Astrocyte of the cerebellum (primary cell): ENCODE data around the gene GAL3ST1.

Experiments used
- DNase-seq: peaks from one replicate; pipeline ENCODE4 v3.0.0-alpha.2; 2011; ENCODE audit warnings: low read depth
- H3K4me3 ChIP-seq: 2 replicates; pipeline ENCODE4 v1.5.1; 2011; ENCODE audit warnings: mild to moderate bottlenecking, low read depth, low read length, moderate library complexity
- in situ Hi-C: cut with HindIII; loops from 2 replicates; pipeline ENCODE4 v1.10.0; 2017; ENCODE audit warnings: low sequenced_read_pairs
- TF ChIP-seq, protein P1 (sequence below): IDR thresholded peaks from 2 replicates; pipeline ENCODE4 v1.5.1; 2012; ENCODE audit warnings: low read length, low read depth, moderate library complexity, mild to moderate bottlenecking; ENCODE audit errors: missing control alignments

Gene GAL3ST1

DNA sequence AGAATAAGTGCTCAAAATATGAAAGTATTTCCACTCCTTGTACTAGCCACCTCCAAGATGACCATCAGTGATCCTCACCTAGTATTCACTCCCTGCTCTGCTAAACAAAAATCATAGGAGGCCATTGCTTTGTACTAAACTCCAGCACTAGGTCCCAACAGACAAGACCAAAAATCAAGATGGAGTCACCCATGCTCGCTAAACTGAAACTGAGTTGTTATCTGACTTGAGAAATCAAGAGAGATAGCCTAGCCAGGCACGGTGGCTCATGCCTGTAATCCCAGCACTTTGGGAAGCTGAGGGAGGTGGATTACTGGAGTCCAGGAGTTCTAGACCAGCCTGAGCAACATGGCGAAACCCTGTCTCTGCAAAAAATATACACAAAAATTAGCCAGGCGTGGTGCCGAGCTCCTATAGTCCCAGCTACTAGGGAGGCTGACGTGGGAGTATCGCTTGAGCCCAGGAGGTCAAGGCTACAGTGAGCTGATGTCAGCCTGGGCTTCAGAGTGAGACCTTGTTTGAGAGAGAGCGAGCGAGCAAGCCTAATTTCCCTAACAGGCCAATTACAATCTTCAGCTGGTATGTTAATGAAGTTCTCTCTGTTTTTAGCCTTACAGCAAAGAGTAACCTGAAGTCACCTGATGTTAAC is 37.3 kb downstream of the GAL3ST1 start:
- TF ChIP-seq, protein P1, sequence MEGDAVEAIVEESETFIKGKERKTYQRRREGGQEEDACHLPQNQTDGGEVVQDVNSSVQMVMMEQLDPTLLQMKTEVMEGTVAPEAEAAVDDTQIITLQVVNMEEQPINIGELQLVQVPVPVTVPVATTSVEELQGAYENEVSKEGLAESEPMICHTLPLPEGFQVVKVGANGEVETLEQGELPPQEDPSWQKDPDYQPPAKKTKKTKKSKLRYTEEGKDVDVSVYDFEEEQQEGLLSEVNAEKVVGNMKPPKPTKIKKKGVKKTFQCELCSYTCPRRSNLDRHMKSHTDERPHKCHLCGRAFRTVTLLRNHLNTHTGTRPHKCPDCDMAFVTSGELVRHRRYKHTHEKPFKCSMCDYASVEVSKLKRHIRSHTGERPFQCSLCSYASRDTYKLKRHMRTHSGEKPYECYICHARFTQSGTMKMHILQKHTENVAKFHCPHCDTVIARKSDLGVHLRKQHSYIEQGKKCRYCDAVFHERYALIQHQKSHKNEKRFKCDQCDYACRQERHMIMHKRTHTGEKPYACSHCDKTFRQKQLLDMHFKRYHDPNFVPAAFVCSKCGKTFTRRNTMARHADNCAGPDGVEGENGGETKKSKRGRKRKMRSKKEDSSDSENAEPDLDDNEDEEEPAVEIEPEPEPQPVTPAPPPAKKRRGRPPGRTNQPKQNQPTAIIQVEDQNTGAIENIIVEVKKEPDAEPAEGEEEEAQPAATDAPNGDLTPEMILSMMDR: no peak
- in situ Hi-C loops: no loop called here
- no peak overlapping the region for H3K4me3 ChIP-seq
- no peak for DNase-seq

DNA sequence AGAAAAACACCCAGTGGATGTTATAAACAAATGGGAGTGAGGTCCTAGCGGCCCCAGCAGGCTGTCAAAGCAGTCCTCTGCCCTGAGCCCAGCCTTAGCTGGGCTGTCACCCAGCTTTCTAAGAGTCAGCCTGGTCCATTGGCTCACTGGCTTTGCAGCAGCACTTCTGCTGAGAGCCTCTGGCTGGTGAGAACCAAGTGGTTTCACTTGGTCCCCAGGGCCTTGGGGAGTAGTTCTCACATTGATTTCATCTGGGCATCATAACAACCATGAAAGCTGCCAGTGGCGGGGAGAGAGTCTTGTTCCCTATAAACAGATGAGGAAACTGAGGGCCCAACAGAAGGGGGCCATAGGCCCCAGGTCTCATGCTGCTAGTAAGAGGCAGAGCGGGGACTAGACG is 39.3 kb downstream of the GAL3ST1 start:
- no peak overlapping the region for H3K4me3 ChIP-seq
- no peak for DNase-seq
- in situ Hi-C loops: no loop called here
- TF ChIP-seq, protein P1: no peak

DNA sequence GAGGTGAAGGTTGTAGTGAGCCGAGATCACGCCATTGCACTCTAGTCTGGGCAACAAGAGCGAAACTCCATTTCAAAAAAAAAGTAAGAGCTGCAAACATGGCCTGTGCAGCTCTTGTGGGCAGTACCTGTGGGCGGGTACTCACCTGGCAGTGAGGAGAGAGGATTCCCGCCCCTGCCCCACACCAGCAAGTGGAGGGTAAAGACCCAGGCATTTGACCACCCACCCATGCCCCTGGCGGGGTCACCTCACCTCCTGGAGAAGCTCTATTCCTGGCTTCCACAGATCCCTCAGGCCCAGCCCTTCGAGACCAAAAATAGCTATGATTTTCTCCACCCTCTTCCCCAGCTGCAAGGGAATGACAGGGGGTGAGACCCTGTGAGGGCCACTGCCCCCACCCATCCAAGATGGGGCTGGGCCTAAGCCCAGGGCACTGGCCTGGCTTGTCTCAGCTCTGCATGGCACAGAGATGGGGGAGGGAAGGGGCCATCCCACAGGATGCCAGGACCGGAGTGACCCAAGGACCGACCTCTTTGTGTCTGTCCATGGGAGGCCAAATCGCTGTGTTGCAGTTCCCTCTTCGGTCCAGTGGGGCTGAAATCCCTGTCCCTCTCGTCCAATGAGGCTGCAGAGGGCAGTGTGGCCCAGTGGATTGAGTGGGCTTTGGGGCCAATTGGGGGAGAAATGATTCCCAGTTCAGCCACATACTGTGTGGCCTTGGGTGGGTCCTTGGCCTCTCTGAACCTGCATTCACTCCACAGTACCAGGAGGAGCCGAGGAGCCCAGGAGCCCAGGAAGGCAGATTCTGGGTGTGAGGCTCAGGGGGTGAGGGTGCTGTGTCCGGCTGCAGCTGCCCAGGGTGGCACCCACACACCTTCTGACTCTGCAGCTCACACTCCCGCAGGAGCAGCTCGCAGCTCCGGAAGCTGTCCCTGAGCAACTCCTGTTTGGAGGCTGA is 42.5 kb downstream of the GAL3ST1 start:
- TF ChIP-seq, protein P1: no peak
- no peak overlapping the region for H3K4me3 ChIP-seq
- no peak for DNase-seq
- in situ Hi-C loops: no loop called here

DNA sequence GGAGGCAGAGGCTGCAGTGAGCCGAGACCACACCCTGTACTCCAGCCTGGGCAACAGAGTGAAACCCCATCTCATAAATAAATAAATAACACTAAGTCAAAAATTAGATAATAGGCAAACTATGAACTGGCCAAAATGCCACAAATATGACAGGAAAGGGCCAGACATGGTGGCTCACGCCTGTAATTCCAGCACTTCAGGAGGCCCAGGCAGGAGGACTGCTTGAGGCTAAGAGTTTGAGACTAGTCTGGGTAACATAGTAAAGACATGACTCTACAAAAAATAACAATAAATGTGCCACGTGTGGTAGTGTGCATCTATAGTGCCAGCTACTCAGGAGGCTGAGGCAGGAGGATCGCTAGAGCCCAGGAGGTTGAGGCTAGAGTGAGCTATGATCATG is 47.8 kb downstream of the GAL3ST1 start:
- in situ Hi-C loops: no loop called here
- no peak for DNase-seq
- H3K4me3 ChIP-seq: no peak overlapping the region
- TF ChIP-seq, protein P1: no peak

DNA sequence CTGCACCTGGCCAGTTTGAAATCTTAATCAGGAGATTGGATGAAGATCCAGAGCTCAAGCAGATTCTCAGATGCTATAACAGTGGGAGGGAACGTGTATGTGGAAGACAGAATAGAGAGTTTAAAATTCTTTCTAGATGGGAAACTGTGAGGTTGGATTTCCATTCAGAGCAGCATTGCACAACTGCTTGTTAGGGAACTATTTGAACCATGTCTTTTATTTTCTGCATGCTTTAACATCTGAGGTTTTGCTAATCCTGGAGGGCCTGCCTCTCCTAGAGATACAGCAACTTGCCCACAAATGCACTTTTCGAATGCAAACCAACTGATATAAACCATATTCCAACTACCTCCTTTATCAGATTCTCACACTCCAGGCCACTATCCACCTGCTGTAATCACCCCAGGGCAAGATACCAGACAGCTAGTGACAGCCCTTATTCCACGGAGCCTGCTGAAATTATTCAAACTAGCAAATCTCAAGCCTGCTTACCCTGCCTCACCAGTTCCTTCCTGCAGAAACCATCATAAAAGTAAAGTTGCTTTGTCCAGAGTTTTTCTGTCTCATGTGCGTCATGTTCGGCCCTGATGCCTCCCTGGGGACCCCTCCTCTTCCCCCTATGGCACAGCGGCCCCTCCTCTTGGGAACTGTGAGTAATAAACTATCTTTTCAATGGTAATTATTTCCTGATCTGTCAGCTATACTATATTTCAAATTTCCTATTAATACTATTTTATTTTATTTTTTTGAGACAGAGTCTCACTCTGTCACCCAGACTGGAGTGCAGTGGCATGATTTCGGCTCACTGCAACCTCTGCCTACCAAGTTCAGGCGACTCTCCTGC is 50.6 kb downstream of the GAL3ST1 start:
- no peak overlapping the region for H3K4me3 ChIP-seq
- no peak for DNase-seq
- TF ChIP-seq, protein P1: no peak
- in situ Hi-C loops: no loop called here
